Mucosa of rectum (tissue), 2 donors: ENCODE data around the gene METRN.

Experiments used
- H3K27ac ChIP-seq, 2 donors: one replicate each; pipeline ENCODE4 v1.7.0; 2013; ENCODE audit warnings: inconsistent platforms in 2 of 2, low read depth in 2 of 2, low read length in 2 of 2
- H3K27me3 ChIP-seq, 2 donors: one replicate each; pipeline ENCODE4 v1.7.0; 2013; ENCODE audit warnings: low read length in 2 of 2; ENCODE audit not compliant: control insufficient read depth in 2 of 2, insufficient read depth in 2 of 2
- H3K36me3 ChIP-seq, 2 donors: one replicate each; pipeline ENCODE4 v1.7.0; 2013; ENCODE audit warnings: low read length in 2 of 2; ENCODE audit not compliant: control insufficient read depth in 2 of 2, insufficient read depth in 2 of 2
- H3K4me1 ChIP-seq, 2 donors: one replicate each; pipeline ENCODE4 v1.7.0; 2013; ENCODE audit warnings: low read length in 2 of 2, mild to moderate bottlenecking in 1 of 2; ENCODE audit not compliant: control insufficient read depth in 2 of 2, insufficient read depth in 2 of 2
- H3K4me3 ChIP-seq, 2 donors: one replicate each; pipeline ENCODE4 v1.7.0; 2013; ENCODE audit warnings: low read length in 2 of 2
- H3K9ac ChIP-seq, 2 donors: one replicate each; pipeline ENCODE4 v1.7.0; 2013; ENCODE audit warnings: low read length in 2 of 2, low read depth in 1 of 2, mild to moderate bottlenecking in 1 of 2
- H3K9me3 ChIP-seq, 2 donors: one replicate each; pipeline ENCODE4 v1.7.0; 2013; ENCODE audit warnings: low read length in 2 of 2; ENCODE audit not compliant: control insufficient read depth in 2 of 2
- donor health status: healthy.
- donor health status: Normal muscosa, but diverticular disease.

The METRN gene

GRCh38 chr16:725463-726187 lies 10.7 kb downstream of the METRN start:
- H3K9me3 ChIP-seq = no peaks in the 10 kb centered on the region
- peaks cover 18 to 28% of the 10 kb centered on the region in 2 donors for H3K4me1 ChIP-seq
- no peak overlapping the region for H3K4me3 ChIP-seq
- peaks cover 9 to 22% of the 10 kb centered on the region in 2 donors for H3K27me3 ChIP-seq
- no peak overlapping the region for H3K9ac ChIP-seq
- peaks cover 0 to 4% of the 10 kb centered on the region in 2 donors for H3K36me3 ChIP-seq
- H3K27ac ChIP-seq = no peak overlapping the region

- no peak overlapping the region for H3K4me3 ChIP-seq
- peaks cover 0 to 6% of the 10 kb centered on the region in 2 donors for H3K36me3 ChIP-seq
- peaks cover 9 to 22% of the 10 kb centered on the region in 2 donors for H3K27me3 ChIP-seq
- H3K27ac ChIP-seq = no peak overlapping the region
- peaks cover 16 to 26% of the 10 kb centered on the region in 2 donors for H3K4me1 ChIP-seq
- H3K9ac ChIP-seq = no peak overlapping the region
- H3K9me3 ChIP-seq = no peaks in the 10 kb centered on the region
These were observed 11.2 kb downstream of the METRN start for GRCh38 chr16:726188-726437.

GRCh38 chr16:726438-727290 lies 11.7 kb downstream of the METRN start, which contains the start of the genes CCDC78 and HAGHL:
TSS of gene CCDC78 (minus strand) at chr16:726443. CDS start at chr16:726367, 76 bp downstream.
TSS of gene HAGHL (plus strand) at chr16:727106. CDS start at chr16:727510, 404 bp downstream.
- H3K27ac ChIP-seq = no peak within 1 kb of the TSS
- H3K36me3 ChIP-seq = peaks cover 2 to 6% of the 10 kb centered on the region in 2 donors
- H3K27me3 ChIP-seq = peaks cover 9 to 22% of the 10 kb centered on the region in 2 donors
- peak within 1 kb of the TSS in 1 of 2 donors; percentile 32 for H3K9ac ChIP-seq
- H3K4me1 ChIP-seq = peaks cover 13 to 22% of the 10 kb centered on the region in 2 donors
- no peaks in the 10 kb centered on the region for H3K9me3 ChIP-seq
- H3K4me3 ChIP-seq = peak within 1 kb of the TSS; percentile 52 to 66

DNA sequence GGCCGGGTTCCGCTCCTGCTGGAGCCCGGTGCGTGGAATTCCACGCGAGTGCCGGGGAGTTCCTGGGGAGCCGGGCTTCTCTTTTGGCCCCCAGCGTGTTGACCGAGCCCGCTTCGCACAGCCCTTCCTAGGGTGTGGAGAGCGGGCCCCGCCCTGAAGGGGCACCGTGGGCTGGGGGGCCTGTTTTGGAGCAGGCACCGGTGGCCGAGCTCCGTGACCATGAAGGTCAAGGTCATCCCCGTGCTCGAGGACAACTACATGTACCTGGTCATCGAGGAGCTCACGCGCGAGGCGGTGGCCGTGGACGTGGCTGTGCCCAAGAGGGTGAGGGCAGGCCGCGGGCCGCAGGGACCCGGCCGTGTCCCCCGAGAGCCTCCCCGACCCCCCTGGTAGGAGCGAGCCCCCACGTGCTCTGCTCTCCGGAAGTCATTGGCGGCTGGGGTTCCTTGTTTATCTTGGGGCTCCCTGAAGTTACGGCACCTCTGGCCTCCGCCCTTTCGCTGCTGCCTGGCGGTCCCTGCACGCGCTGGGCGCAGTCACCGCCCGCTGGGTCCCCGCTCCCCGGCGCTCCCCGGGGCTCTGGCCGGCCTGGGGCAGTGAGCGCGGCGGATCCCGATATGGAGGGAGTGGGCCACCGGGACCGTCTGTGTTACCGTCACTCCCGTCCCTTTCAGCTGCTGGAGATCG lies 12.5 kb downstream of the METRN start:
- H3K9ac ChIP-seq = peak overlapping the region in 1 of 2 donors; percentile 32
- peaks cover 9 to 22% of the 10 kb centered on the region in 2 donors for H3K27me3 ChIP-seq
- H3K36me3 ChIP-seq = peaks cover 6 to 8% of the 10 kb centered on the region in 2 donors
- peak overlapping the region; percentile 52 to 66 for H3K4me3 ChIP-seq
- no peak overlapping the region for H3K27ac ChIP-seq
- H3K9me3 ChIP-seq = no peaks in the 10 kb centered on the region
- H3K4me1 ChIP-seq = peaks cover 10 to 20% of the 10 kb centered on the region in 2 donors

DNA sequence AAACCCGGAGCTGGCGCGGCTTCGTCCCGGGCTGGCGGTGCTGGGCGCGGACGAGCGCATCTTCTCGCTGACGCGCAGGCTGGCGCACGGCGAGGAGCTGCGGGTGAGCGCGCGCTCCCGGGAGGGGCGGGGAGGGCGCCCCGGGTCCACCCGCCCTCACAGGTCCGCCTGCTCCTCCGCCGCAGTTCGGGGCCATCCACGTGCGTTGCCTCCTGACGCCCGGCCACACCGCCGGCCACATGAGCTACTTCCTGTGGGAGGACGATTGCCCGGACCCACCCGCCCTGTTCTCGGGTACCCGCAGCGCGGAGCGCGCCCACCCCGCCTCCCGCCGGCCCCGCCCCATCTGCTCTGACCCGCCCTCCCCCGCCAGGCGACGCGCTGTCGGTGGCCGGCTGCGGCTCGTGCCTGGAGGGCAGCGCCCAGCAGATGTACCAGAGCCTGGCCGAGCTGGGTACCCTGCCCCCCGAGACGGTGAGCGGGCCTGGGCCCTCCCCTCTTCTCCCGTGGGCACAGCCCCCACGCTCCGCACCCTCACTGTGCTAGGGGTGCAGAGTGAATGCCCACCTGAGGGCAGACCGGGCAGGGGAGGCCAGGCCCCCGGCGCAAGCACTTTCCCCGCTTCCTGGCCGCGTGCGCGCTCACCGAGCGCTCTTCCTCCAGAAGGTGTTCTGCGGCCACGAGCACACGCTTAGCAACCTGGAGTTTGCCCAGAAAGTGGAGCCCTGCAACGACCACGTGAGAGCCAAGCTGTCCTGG lies 13.4 kb downstream of the METRN start:
- Histone ChIP-seq H3K4me3 (peak overlapping the region; percentile 31 to 35), H3K9me3 (no peaks in the 10 kb centered on the region), H3K9ac (peak overlapping the region in 1 of 2 donors; percentile 10), H3K36me3 (peaks cover 12 to 13% of the 10 kb centered on the region in 2 donors), H3K27ac (no peak overlapping the region), H3K27me3 (peaks cover 9 to 22% of the 10 kb centered on the region in 2 donors), H3K4me1 (peaks cover 10 to 20% of the 10 kb centered on the region in 2 donors)

DNA sequence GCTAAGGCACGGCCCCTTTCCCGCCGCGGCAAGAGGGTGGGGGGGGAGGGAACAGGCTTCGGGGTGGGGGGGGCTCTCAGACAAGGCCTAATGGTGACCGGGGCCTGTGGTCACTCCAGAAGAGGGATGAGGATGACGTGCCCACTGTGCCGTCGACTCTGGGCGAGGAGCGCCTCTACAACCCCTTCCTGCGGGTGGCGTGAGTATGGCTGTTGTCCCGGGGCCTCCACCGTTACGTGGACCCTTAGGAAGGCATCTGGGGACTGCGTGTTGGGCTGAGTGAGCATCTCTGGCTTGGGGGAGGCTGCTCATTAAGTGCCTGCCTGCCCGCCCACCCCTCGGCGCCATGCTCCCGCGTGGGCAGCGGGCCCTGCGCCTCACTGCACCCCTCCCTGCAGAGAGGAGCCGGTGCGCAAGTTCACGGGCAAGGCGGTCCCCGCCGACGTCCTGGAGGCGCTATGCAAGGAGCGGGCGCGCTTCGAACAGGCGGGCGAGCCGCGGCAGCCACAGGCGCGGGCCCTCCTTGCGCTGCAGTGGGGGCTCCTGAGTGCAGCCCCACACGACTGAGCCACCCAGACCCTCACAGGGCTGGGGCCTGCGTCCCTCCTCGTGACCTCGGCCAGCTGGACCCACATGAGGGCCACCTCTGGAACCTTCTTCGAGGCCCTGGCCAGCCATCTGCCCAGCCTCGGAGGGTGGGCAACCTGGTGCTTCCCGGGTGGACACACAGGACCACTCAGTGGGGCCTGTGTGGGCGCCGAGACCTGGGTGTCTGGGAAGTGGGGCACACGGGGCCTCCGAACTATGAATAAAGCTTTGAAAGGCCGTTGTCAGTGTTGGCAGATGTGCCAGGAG lies 14.2 kb downstream of the METRN start:
- Histone ChIP-seq H3K4me1 (peaks cover 10 to 20% of the 10 kb centered on the region in 2 donors), H3K9me3 (no peaks in the 10 kb centered on the region), H3K27ac (no peak overlapping the region), H3K4me3 (no peak overlapping the region), H3K9ac (no peak overlapping the region), H3K27me3 (peaks cover 9 to 22% of the 10 kb centered on the region in 2 donors), H3K36me3 (peaks cover 20 to 21% of the 10 kb centered on the region in 2 donors)

DNA sequence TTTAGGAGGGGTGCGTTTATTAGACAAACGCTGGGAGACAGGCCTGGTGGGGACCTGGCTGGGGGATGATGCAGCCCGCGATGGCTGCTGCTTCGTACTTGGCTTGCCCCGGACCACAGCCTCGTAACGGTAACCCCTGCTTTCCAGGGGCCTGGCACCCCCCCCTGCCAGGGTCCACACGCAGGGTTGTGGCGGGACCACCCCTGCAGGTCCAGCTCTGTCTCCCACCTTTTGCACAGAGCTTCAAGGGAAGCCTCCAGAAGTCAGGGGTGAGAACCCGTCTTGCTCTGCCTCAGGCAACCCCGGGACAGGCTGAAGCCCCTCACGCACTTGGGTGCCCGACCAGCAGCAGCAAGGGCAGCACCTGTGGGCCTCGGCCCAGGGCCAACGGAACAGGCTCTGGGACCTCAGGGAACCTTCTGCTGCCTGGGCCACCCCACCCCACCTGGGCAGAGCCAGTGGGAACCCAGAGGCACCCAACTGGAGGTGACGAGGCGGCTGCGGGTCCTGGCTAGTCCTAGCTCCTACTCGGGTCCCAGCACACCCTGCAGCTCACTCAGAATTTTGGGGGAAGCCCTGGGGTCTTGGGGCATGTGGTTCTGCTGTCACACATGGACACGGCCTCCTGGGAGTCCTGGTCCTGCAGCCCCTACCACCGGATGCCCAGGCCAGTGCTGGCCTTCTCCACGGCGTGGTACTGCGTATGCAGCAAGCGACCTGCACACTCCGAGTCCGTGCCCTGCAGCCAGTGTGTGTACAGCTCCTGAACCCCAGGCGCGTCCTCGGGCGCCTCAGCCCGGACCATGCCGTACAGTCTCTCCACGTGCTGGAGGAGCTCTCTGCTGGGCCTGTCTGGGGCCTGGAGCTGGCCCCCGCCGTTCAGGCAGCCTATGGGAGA lies 15.1 kb downstream of the METRN start:
- H3K4me1 ChIP-seq = peaks cover 10 to 20% of the 10 kb centered on the region in 2 donors
- H3K27ac ChIP-seq = no peak overlapping the region
- H3K27me3 ChIP-seq = peaks cover 9 to 22% of the 10 kb centered on the region in 2 donors
- H3K36me3 ChIP-seq = peaks cover 27 to 28% of the 10 kb centered on the region in 2 donors
- no peaks in the 10 kb centered on the region for H3K9me3 ChIP-seq
- no peak overlapping the region for H3K9ac ChIP-seq
- H3K4me3 ChIP-seq = no peak overlapping the region

DNA sequence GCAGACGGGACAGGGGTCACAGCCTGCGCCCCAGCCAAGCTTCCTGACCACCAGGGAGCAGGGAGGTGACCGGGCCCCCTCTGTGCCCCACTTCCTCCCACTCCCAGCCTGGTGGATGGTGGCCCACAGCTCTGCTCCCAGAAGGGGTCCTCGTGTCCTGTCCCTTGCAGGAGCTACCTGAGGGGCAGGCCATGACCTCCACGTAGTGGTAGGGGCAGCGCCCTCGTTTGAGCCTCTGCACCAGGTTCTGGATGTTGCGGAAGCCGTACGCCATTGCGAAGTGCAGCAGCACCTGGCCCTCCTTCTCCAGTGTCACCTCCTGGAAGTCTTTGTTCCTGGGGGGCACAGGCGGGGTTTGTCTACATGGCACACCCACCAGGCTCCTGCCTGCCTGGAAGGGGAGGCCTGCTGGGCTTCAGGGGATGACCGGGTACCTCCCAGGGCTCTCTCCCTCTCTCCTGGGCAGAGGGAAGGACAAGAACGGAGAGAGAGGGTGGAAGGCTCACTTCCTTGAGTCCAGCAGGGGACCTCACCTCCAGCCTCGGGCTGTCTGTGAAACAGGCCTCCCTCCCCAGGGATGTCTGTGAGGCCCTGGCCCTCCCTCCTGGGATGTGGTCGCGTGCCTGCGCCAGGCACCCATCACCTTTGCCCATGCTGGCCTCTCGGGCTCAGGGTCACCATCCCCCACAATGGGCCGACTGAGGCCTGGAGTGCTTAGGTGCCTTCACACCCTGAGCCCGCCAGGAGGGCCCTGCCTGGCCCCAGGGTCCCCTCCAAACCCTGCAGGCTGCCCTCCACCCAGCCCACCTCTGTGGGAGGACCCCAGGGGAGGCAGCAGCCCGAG lies 16.0 kb downstream of the METRN start:
- no peak overlapping the region for H3K4me3 ChIP-seq
- no peak overlapping the region for H3K27ac ChIP-seq
- peaks cover 32 to 33% of the 10 kb centered on the region in 2 donors for H3K36me3 ChIP-seq

More for the DNA sequence above, 16.0 kb downstream of the METRN start:
- Histone ChIP-seq H3K27me3 (peaks cover 4 to 14% of the 10 kb centered on the region in 2 donors), H3K9me3 (no peaks in the 10 kb centered on the region), H3K9ac (no peak overlapping the region), H3K4me1 (peaks cover 10 to 17% of the 10 kb centered on the region in 2 donors)
